ENCODE results near the gene GRM2. TPM values are rescaled to one million over a fixed set of nuclear protein-coding genes. Genes with fewer than 3 reads are reported as not detected.

The GRM2 gene
- total RNA-seq, 1 experiment from 2014 or later, result 0.57 TPM

DNA sequence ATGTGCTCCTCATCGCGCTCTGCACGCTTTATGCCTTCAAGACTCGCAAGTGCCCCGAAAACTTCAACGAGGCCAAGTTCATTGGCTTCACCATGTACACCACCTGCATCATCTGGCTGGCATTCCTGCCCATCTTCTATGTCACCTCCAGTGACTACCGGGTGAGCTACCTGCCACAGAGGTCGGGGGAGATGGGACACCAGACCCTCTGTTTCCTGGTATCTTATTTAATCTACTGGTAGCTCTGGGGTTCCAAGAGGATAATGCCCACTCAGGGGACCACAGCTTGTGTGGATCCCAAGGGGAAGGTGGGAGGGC lies 9.1 kb downstream of the GRM2 start:
- Mint-ChIP-seq H3K36me3 (ENCODE audit: insufficient read depth, unreplicated experiment) (no peaks in the 10 kb centered on the region), H3K9me3 (ENCODE audit: low read depth, unreplicated experiment) (no peaks in the 10 kb centered on the region), H3K27me3 (ENCODE audit: unreplicated experiment) (peaks cover 16% of the 10 kb centered on the region), H3K27ac (ENCODE audit: unreplicated experiment) (no peak overlapping the region), H3K4me3 (ENCODE audit: low read depth, unreplicated experiment) (no peak overlapping the region), H3K4me1 (ENCODE audit: low read depth, unreplicated experiment) (no peaks in the 10 kb centered on the region)
- intact Hi-C loops (cut with micrococcal nuclease; ENCODE audit: unreplicated experiment), result no loop called here
- TF ChIP-seq, protein P1, sequence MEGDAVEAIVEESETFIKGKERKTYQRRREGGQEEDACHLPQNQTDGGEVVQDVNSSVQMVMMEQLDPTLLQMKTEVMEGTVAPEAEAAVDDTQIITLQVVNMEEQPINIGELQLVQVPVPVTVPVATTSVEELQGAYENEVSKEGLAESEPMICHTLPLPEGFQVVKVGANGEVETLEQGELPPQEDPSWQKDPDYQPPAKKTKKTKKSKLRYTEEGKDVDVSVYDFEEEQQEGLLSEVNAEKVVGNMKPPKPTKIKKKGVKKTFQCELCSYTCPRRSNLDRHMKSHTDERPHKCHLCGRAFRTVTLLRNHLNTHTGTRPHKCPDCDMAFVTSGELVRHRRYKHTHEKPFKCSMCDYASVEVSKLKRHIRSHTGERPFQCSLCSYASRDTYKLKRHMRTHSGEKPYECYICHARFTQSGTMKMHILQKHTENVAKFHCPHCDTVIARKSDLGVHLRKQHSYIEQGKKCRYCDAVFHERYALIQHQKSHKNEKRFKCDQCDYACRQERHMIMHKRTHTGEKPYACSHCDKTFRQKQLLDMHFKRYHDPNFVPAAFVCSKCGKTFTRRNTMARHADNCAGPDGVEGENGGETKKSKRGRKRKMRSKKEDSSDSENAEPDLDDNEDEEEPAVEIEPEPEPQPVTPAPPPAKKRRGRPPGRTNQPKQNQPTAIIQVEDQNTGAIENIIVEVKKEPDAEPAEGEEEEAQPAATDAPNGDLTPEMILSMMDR (IDR thresholded peaks at IDR 0.05; ENCODE audit: unreplicated experiment), result no peak
- no peak for DNase-seq
- BruUV-seq (replicated peaks), result no TSS peak
- CTCF ChIA-PET, result interaction anchor here (1.2 kb wide), 1 partner anchor 84 kb away, joined by 4 read pairs; no protein-coding TSS in a partner anchor

DNA sequence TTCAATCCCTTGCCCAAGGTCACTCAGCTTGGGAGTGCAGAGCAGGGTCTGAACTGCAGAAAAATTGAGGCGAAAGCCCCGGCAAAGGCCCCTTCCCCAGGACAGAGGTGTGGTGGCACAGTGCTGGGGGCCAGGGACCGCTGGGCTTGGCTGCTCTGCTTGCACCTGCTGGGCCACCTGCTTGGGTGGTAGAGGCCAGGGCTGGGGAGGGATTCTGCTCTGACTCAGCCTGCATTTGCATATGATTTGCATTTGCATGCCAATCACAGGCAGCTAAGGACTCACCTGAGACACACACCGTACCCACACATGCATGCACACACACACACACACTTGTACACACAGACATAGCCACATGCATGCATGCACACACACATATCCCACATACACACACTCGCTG lies 9.9 kb downstream of the GRM2 start:
- Mint-ChIP-seq H3K4me3 (ENCODE audit: low read depth, unreplicated experiment) (no peak overlapping the region), H3K36me3 (ENCODE audit: insufficient read depth, unreplicated experiment) (no peaks in the 10 kb centered on the region), H3K9me3 (ENCODE audit: low read depth, unreplicated experiment) (no peaks in the 10 kb centered on the region), H3K27ac (ENCODE audit: unreplicated experiment) (no peak overlapping the region), H3K4me1 (ENCODE audit: low read depth, unreplicated experiment) (no peaks in the 10 kb centered on the region), H3K27me3 (ENCODE audit: unreplicated experiment) (peaks cover 21% of the 10 kb centered on the region)
- intact Hi-C loops (cut with micrococcal nuclease; ENCODE audit: unreplicated experiment), result no loop called here
- no TSS peak for BruUV-seq (replicated peaks)
- CTCF ChIA-PET, result interaction anchor here (0.7 to 1.2 kb wide), 2 partner anchors 83 to 85 kb away, joined by 3 to 4 read pairs; no protein-coding TSS in a partner anchor
- DNase-seq, result no peak
- TF ChIP-seq, protein P1 (IDR thresholded peaks at IDR 0.05; ENCODE audit: unreplicated experiment), result no peak

DNA sequence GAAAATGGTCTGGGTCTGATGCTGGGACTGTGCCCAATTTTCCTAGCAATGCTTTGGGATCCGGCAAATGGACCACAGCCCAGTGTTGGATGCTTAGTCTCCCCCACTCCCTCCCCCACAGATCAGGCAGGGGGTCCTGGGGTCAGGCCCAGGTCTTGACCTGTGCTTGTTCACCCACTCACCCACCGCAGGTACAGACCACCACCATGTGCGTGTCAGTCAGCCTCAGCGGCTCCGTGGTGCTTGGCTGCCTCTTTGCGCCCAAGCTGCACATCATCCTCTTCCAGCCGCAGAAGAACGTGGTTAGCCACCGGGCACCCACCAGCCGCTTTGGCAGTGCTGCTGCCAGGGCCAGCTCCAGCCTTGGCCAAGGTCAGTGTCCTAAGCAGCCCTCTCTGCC lies 10.6 kb downstream of the GRM2 start:
- TF ChIP-seq, protein P1 (IDR thresholded peaks at IDR 0.05; ENCODE audit: unreplicated experiment), result no peak
- CTCF ChIA-PET, result no interaction called here
- Mint-ChIP-seq H3K4me1 (ENCODE audit: low read depth, unreplicated experiment) (no peaks in the 10 kb centered on the region), H3K27me3 (ENCODE audit: unreplicated experiment) (peaks cover 21% of the 10 kb centered on the region), H3K4me3 (ENCODE audit: low read depth, unreplicated experiment) (no peak overlapping the region), H3K27ac (ENCODE audit: unreplicated experiment) (no peak overlapping the region), H3K9me3 (ENCODE audit: low read depth, unreplicated experiment) (no peaks in the 10 kb centered on the region), H3K36me3 (ENCODE audit: insufficient read depth, unreplicated experiment) (no peaks in the 10 kb centered on the region)
- intact Hi-C loops (cut with micrococcal nuclease; ENCODE audit: unreplicated experiment), result no loop called here
- DNase-seq, result no peak
- no TSS peak for BruUV-seq (replicated peaks)

DNA sequence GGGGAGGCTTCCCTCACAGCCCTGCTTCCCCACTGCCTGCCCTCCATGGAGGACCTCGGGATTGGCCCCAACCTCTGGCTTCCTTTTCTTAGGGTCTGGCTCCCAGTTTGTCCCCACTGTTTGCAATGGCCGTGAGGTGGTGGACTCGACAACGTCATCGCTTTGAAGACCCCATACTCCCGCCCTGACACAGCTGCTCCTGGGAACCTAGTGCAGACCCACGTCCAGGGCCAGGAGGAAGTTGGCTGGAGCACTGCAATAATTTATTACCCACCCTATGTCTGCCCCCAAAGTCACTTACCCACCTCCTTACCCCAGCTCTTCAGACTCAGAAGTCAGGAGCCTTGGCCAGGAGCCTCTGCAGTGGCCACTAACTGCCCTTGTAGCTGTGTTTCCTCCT lies 11.1 kb downstream of the GRM2 start:
- Mint-ChIP-seq H3K4me1 (ENCODE audit: low read depth, unreplicated experiment) (no peaks in the 10 kb centered on the region), H3K9me3 (ENCODE audit: low read depth, unreplicated experiment) (no peaks in the 10 kb centered on the region), H3K4me3 (ENCODE audit: low read depth, unreplicated experiment) (no peak overlapping the region), H3K27me3 (ENCODE audit: unreplicated experiment) (peaks cover 21% of the 10 kb centered on the region), H3K36me3 (ENCODE audit: insufficient read depth, unreplicated experiment) (no peaks in the 10 kb centered on the region), H3K27ac (ENCODE audit: unreplicated experiment) (no peak overlapping the region)
- DNase-seq, result no peak
- intact Hi-C loops (cut with micrococcal nuclease; ENCODE audit: unreplicated experiment), result no loop called here
- BruUV-seq (replicated peaks), result no TSS peak
- TF ChIP-seq, protein P1 (IDR thresholded peaks at IDR 0.05; ENCODE audit: unreplicated experiment), result no peak
- CTCF ChIA-PET, result no interaction called here

Measured in Calu3 (cell line).